HG03097 (cell line): ENCODE measurements around the gene SIGLEC12.

Experiments
- ATAC-seq: cut with Tn5 transposase; IDR thresholded peaks from one replicate; pipeline ENCODE4 v1.9.1; 2021; ENCODE audit not compliant: unreplicated experiment, low FRiP score

The SIGLEC12 gene

GRCh38 chr19:51501594-51502263, at the start of gene SIGLEC12:
Gene SIGLEC12 (minus strand): TSS chr19:51501800. CDS start chr19:51501733, 67 bp downstream.
- no peak for ATAC-seq

- ATAC-seq, result no peak
Measured at GRCh38 chr19:51550848-51551672, 49.5 kb upstream of the SIGLEC12 start.

GRCh38 chr19:51549533-51550324, 48.1 kb upstream of the SIGLEC12 start:
- no peak for ATAC-seq

- ATAC-seq, result no peak
Measured at GRCh38 chr19:51548891-51549305, 47.3 kb upstream of the SIGLEC12 start.

GRCh38 chr19:51548213-51548651, 46.6 kb upstream of the SIGLEC12 start:
- ATAC-seq, result no peak

GRCh38 chr19:51547397-51548212, 46.0 kb upstream of the SIGLEC12 start:
- ATAC-seq, result no peak

- ATAC-seq, result no peak
Measured at GRCh38 chr19:51546650-51547396, 45.2 kb upstream of the SIGLEC12 start.

- no peak for ATAC-seq
Measured at GRCh38 chr19:51546107-51546649, 44.6 kb upstream of the SIGLEC12 start.

- ATAC-seq, result no peak
Measured at GRCh38 chr19:51544038-51544437, 42.4 kb upstream of the SIGLEC12 start.

- ATAC-seq, result no peak
Measured at GRCh38 chr19:51542699-51543098, 41.1 kb upstream of the SIGLEC12 start.

- no peak for ATAC-seq
Measured at GRCh38 chr19:51541458-51542357, 40.1 kb upstream of the SIGLEC12 start.

GRCh38 chr19:51539821-51540366, 38.3 kb upstream of the SIGLEC12 start:
- ATAC-seq, result no peak

- no peak for ATAC-seq
Measured at GRCh38 chr19:51535535-51535934, 33.9 kb upstream of the SIGLEC12 start.

GRCh38 chr19:51531349-51532315, 30.0 kb upstream of the SIGLEC12 start, which contains the start of gene SIGLEC6:
Gene SIGLEC6 (minus strand): TSS chr19:51531670. CDS start chr19:51531648, 22 bp downstream.
- no peak for ATAC-seq

- no peak for ATAC-seq
Measured at GRCh38 chr19:51530616-51531015, 29.0 kb upstream of the SIGLEC12 start.

- no peak for ATAC-seq
Measured at GRCh38 chr19:51529301-51529700, 27.7 kb upstream of the SIGLEC12 start.

- ATAC-seq, result no peak
Measured at GRCh38 chr19:51525651-51526050, 24.1 kb upstream of the SIGLEC12 start.
